ENCODE results near the gene APBA1.

The APBA1 gene

DNA sequence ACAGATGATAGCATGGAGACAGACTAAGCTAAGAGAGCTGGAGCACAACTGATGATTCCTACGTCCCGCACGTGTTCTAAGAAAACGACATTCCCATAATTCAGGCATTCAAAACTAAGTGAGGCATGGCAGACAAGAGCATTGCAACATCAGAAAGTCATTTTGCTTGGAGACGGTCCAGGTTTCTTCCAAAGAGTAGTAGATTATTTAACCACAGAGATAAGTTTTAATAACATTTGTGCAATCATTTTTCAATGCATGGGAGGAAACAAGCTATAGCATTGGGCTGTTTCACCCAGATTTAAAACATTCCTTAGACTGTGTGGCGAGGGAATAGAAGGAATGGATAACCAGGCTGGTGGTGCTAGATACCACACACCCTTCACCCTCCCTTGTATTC, 117.2 kb downstream of the APBA1 start:
- H3K79me2 ChIP-seq (ENCODE audit: insufficient read depth, low read length), result no peaks in the 10 kb centered on the region
- H3K9me3 ChIP-seq (ENCODE audit: insufficient read depth, low read length, severe bottlenecking), result no peaks in the 10 kb centered on the region
- no peak overlapping the region for H3K4me2 ChIP-seq (ENCODE audit: insufficient read depth, low read length)
- H2AFZ ChIP-seq (ENCODE audit: low read depth, low read length), result no peak overlapping the region
- no peak overlapping the region for H3K9ac ChIP-seq (ENCODE audit: low read depth, low read length)
- H3K36me3 ChIP-seq (ENCODE audit: insufficient read depth, low read length), result no peaks in the 10 kb centered on the region
- H3K27ac ChIP-seq (ENCODE audit: low read length), result no peak overlapping the region
- ATAC-seq (ENCODE audit: insufficient read depth, low read depth), result no peak
- no peak for DNase-seq
- H3K27me3 ChIP-seq (ENCODE audit: insufficient read depth, low read length, poor library complexity), result peaks cover 3% of the 10 kb centered on the region
- no peak for TF ChIP-seq EZH2 (IDR thresholded peaks at IDR 0.05; ENCODE audit: borderline replicate concordance, low read depth, low read length, severe bottlenecking)
- TF ChIP-seq, protein P1, sequence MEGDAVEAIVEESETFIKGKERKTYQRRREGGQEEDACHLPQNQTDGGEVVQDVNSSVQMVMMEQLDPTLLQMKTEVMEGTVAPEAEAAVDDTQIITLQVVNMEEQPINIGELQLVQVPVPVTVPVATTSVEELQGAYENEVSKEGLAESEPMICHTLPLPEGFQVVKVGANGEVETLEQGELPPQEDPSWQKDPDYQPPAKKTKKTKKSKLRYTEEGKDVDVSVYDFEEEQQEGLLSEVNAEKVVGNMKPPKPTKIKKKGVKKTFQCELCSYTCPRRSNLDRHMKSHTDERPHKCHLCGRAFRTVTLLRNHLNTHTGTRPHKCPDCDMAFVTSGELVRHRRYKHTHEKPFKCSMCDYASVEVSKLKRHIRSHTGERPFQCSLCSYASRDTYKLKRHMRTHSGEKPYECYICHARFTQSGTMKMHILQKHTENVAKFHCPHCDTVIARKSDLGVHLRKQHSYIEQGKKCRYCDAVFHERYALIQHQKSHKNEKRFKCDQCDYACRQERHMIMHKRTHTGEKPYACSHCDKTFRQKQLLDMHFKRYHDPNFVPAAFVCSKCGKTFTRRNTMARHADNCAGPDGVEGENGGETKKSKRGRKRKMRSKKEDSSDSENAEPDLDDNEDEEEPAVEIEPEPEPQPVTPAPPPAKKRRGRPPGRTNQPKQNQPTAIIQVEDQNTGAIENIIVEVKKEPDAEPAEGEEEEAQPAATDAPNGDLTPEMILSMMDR (IDR thresholded peaks at IDR 0.05; ENCODE audit: borderline replicate concordance, extremely low read depth, low read length, poor library complexity, severe bottlenecking), result no peak
- no peak overlapping the region for H3K4me3 ChIP-seq (ENCODE audit: low read depth in 1 of 2, low read length in 2 of 2)
- H4K20me1 ChIP-seq (ENCODE audit: insufficient read depth, low read length), result no peaks in the 10 kb centered on the region
- H3K4me1 ChIP-seq (ENCODE audit: insufficient read depth, low read length), result no peaks in the 10 kb centered on the region

DNA sequence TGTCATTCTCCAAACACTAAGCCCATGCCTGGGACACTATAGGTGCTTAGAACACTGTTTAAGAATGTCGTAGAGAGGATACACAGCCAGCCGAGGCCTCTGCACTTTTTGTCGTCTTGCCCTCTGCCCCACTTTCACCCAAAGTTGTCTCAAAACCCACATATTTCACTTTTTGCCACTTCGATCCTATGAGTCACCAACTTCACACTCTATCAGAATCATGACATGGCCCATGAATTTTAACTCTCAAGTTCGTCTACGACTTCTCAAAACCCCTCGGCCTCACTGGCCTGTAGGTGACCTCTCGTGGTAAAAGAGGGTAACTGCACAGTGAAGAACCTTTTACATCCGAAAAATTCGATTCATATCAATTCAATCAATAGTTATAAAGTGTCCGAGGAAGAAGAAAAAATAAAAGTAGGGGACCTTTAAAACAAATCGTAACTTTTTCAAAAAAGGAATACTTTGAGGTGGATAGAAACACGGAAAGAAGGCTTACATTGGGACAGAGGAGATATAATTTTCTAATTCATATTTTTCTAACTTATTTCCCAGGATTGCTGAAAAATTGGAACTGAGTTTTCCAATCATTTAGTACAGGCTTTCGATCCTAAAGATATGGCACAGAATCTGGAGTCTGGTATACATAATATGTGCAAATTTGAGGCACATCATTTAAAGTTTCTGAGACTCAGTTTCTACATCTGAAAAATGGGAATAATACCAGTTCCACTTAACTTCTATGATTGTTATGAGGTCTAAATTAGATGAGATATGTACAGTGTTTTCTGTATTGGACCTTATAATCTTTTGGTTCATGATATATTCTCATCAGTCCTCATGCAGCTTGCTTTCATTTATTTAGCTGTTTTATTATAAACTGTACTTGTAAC, 122.6 kb downstream of the APBA1 start:
- Histone ChIP-seq H3K27ac (ENCODE audit: low read length) (no peak overlapping the region), H3K9me3 (ENCODE audit: insufficient read depth, low read length, severe bottlenecking) (no peaks in the 10 kb centered on the region), H3K79me2 (ENCODE audit: insufficient read depth, low read length) (no peaks in the 10 kb centered on the region), H3K4me2 (ENCODE audit: insufficient read depth, low read length) (no peak overlapping the region), H3K36me3 (ENCODE audit: insufficient read depth, low read length) (no peaks in the 10 kb centered on the region), H3K9ac (ENCODE audit: low read depth, low read length) (no peak overlapping the region), H2AFZ (ENCODE audit: low read depth, low read length) (no peak overlapping the region), H3K27me3 (ENCODE audit: insufficient read depth, low read length, poor library complexity) (no peaks in the 10 kb centered on the region), H3K4me3 (ENCODE audit: low read depth in 1 of 2, low read length in 2 of 2) (no peak overlapping the region), H3K4me1 (ENCODE audit: insufficient read depth, low read length) (no peaks in the 10 kb centered on the region), H4K20me1 (ENCODE audit: insufficient read depth, low read length) (no peaks in the 10 kb centered on the region)
- TF ChIP-seq, protein P1 (IDR thresholded peaks at IDR 0.05; ENCODE audit: borderline replicate concordance, extremely low read depth, low read length, poor library complexity, severe bottlenecking), result peak; percentile 58
- no peak for TF ChIP-seq EZH2 (IDR thresholded peaks at IDR 0.05; ENCODE audit: borderline replicate concordance, low read depth, low read length, severe bottlenecking)
- ATAC-seq (ENCODE audit: insufficient read depth, low read depth) (no peak), DNase-seq (no peak)

DNA sequence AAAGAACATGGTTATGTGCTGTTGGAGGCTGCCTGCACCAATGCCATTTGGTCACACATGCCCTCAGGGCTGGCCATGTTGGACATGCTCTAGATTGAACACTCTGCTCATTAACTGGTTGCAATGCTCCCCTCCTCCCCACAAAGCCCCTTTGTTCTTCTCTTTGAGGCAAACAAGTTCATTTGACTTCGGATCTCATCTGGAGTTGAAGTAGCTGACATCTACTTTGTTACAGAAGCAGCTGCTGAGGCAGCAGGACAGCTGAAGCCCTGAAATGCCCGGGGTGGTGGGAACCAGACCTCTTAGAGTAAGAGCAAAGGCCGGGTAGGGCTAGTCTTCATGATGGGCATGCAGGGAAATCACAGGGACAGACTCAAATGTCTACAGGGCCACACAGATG, 123.5 kb downstream of the APBA1 start:
- no peaks in the 10 kb centered on the region for H3K4me1 ChIP-seq (ENCODE audit: insufficient read depth, low read length)
- H3K27ac ChIP-seq (ENCODE audit: low read length), result no peak overlapping the region
- no peaks in the 10 kb centered on the region for H3K27me3 ChIP-seq (ENCODE audit: insufficient read depth, low read length, poor library complexity)
- no peak for ATAC-seq (ENCODE audit: insufficient read depth, low read depth)
- H3K36me3 ChIP-seq (ENCODE audit: insufficient read depth, low read length), result no peaks in the 10 kb centered on the region
- no peak overlapping the region for H3K4me2 ChIP-seq (ENCODE audit: insufficient read depth, low read length)
- TF ChIP-seq EZH2 (IDR thresholded peaks at IDR 0.05; ENCODE audit: borderline replicate concordance, low read depth, low read length, severe bottlenecking), result no peak
- TF ChIP-seq, protein P1 (IDR thresholded peaks at IDR 0.05; ENCODE audit: borderline replicate concordance, extremely low read depth, low read length, poor library complexity, severe bottlenecking), result no peak
- H3K9me3 ChIP-seq (ENCODE audit: insufficient read depth, low read length, severe bottlenecking), result no peaks in the 10 kb centered on the region
- H3K9ac ChIP-seq (ENCODE audit: low read depth, low read length), result no peak overlapping the region
- H2AFZ ChIP-seq (ENCODE audit: low read depth, low read length), result no peak overlapping the region
- no peak overlapping the region for H3K4me3 ChIP-seq (ENCODE audit: low read depth in 1 of 2, low read length in 2 of 2)
- no peaks in the 10 kb centered on the region for H4K20me1 ChIP-seq (ENCODE audit: insufficient read depth, low read length)
- H3K79me2 ChIP-seq (ENCODE audit: insufficient read depth, low read length), result no peaks in the 10 kb centered on the region
- no peak for DNase-seq
